ENCODE data around the gene SLC41A1.

The SLC41A1 gene

DNA sequence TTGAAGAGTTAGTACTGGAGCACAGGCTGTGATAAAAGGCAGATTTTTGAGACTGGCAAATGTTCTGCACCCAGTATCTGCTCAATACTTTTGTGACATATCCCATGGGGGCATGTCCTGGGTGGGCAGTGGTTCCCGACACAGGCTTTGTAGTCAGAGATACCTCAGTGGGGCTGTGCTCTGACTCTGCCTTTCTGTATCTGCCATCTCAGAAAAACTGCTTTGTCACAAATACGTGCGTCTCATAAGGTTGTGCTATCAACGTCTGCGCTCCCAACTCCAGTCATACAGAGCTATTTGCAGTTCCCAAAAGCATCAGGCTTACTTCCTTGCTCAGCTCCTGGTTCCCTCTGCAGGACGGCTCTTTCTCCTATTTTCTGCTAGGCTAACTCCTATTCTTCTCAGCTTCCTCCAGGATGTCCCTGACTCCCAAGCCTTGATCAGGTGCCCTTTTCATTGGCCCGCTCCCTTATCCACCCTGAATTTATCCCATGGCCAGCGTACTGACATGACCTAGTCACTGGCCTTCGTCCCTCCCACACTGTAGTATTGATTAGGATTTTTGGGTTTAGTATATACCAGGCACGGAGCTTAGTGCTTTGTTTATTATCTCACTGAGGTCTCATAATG is 25.6 kb downstream of the SLC41A1 start:
- TF ChIP-seq EZH2 (IDR thresholded peaks at IDR 0.05): no peak
- TF ChIP-seq FOXP2 (optimal IDR thresholded peaks at IDR 0.05; ENCODE audit: control extremely low read depth, extremely low read length, insufficient read depth): no peak
- no peak for TF ChIP-seq POLR2AphosphoS5 (IDR thresholded peaks at IDR 0.05; ENCODE audit: borderline replicate concordance, low read depth, low read length)
- H3K4me3 ChIP-seq: no peak overlapping the region
- no peak overlapping the region for H3K9ac ChIP-seq (ENCODE audit: insufficient read length)
- no peak overlapping the region for H3K27ac ChIP-seq
- H3K36me3 ChIP-seq (ENCODE audit: insufficient read depth, low read length): no peaks in the 10 kb centered on the region
- DNase-seq (ENCODE audit: low read depth, low spot score): no peak
- no peaks in the 10 kb centered on the region for H3K9me3 ChIP-seq (ENCODE audit: low read depth, low read length)

DNA sequence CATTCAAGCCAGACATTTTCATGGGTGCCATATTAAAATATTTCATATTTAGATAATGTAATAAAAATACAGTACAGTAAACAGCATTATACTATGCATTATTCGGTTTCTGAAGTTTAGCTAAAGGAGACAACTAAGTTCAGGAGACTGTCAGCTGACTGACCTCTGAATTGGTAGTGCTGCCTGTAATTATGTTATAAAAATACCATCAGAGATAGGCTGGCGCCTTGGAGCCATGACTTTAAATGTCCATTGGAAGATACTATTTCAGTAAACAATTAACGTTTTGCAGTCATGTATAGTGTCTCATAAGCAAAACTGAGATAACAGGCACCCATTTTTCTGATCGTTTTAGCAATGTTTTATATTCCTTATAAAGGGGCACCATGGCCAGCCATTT is 26.4 kb downstream of the SLC41A1 start:
- TF ChIP-seq EZH2 (IDR thresholded peaks at IDR 0.05): no peak
- no peak for TF ChIP-seq FOXP2 (optimal IDR thresholded peaks at IDR 0.05; ENCODE audit: control extremely low read depth, extremely low read length, insufficient read depth)
- no peak for TF ChIP-seq POLR2AphosphoS5 (IDR thresholded peaks at IDR 0.05; ENCODE audit: borderline replicate concordance, low read depth, low read length)
- Histone ChIP-seq H3K36me3 (ENCODE audit: insufficient read depth, low read length) (no peaks in the 10 kb centered on the region), H3K4me3 (no peak overlapping the region), H3K27ac (no peak overlapping the region), H3K9ac (ENCODE audit: insufficient read length) (no peak overlapping the region), H3K9me3 (ENCODE audit: low read depth, low read length) (no peaks in the 10 kb centered on the region)
- DNase-seq (ENCODE audit: low read depth, low spot score): no peak

GRCh38 chr1:205785446-205785845 is 27.6 kb downstream of the SLC41A1 start:
- H3K9ac ChIP-seq (ENCODE audit: insufficient read length): no peak overlapping the region
- H3K27ac ChIP-seq: no peak overlapping the region
- H3K9me3 ChIP-seq (ENCODE audit: low read depth, low read length): no peaks in the 10 kb centered on the region
- DNase-seq (ENCODE audit: low read depth, low spot score): no peak
- TF ChIP-seq FOXP2 (optimal IDR thresholded peaks at IDR 0.05; ENCODE audit: control extremely low read depth, extremely low read length, insufficient read depth) (no peak), POLR2AphosphoS5 (IDR thresholded peaks at IDR 0.05; ENCODE audit: borderline replicate concordance, low read depth, low read length) (no peak), EZH2 (IDR thresholded peaks at IDR 0.05) (no peak)
- no peak overlapping the region for H3K4me3 ChIP-seq
- H3K36me3 ChIP-seq (ENCODE audit: insufficient read depth, low read length): no peaks in the 10 kb centered on the region

GRCh38 chr1:205783904-205784303 is 29.1 kb downstream of the SLC41A1 start:
- no peaks in the 10 kb centered on the region for H3K9me3 ChIP-seq (ENCODE audit: low read depth, low read length)
- TF ChIP-seq FOXP2 (optimal IDR thresholded peaks at IDR 0.05; ENCODE audit: control extremely low read depth, extremely low read length, insufficient read depth): no peak
- TF ChIP-seq EZH2 (IDR thresholded peaks at IDR 0.05): no peak
- TF ChIP-seq POLR2AphosphoS5 (IDR thresholded peaks at IDR 0.05; ENCODE audit: borderline replicate concordance, low read depth, low read length): no peak
- no peaks in the 10 kb centered on the region for H3K36me3 ChIP-seq (ENCODE audit: insufficient read depth, low read length)
- no peak overlapping the region for H3K9ac ChIP-seq (ENCODE audit: insufficient read length)
- no peak overlapping the region for H3K4me3 ChIP-seq
- no peak overlapping the region for H3K27ac ChIP-seq
- DNase-seq (ENCODE audit: low read depth, low spot score): no peak

GRCh38 chr1:205783433-205783795 is 29.6 kb downstream of the SLC41A1 start:
- Histone ChIP-seq H3K36me3 (ENCODE audit: insufficient read depth, low read length) (no peaks in the 10 kb centered on the region), H3K4me3 (no peak overlapping the region), H3K27ac (no peak overlapping the region), H3K9me3 (ENCODE audit: low read depth, low read length) (no peaks in the 10 kb centered on the region), H3K9ac (ENCODE audit: insufficient read length) (no peak overlapping the region)
- no peak for TF ChIP-seq EZH2 (IDR thresholded peaks at IDR 0.05)
- TF ChIP-seq FOXP2 (optimal IDR thresholded peaks at IDR 0.05; ENCODE audit: control extremely low read depth, extremely low read length, insufficient read depth): no peak
- TF ChIP-seq POLR2AphosphoS5 (IDR thresholded peaks at IDR 0.05; ENCODE audit: borderline replicate concordance, low read depth, low read length): no peak
- no peak for DNase-seq (ENCODE audit: low read depth, low spot score)

DNA sequence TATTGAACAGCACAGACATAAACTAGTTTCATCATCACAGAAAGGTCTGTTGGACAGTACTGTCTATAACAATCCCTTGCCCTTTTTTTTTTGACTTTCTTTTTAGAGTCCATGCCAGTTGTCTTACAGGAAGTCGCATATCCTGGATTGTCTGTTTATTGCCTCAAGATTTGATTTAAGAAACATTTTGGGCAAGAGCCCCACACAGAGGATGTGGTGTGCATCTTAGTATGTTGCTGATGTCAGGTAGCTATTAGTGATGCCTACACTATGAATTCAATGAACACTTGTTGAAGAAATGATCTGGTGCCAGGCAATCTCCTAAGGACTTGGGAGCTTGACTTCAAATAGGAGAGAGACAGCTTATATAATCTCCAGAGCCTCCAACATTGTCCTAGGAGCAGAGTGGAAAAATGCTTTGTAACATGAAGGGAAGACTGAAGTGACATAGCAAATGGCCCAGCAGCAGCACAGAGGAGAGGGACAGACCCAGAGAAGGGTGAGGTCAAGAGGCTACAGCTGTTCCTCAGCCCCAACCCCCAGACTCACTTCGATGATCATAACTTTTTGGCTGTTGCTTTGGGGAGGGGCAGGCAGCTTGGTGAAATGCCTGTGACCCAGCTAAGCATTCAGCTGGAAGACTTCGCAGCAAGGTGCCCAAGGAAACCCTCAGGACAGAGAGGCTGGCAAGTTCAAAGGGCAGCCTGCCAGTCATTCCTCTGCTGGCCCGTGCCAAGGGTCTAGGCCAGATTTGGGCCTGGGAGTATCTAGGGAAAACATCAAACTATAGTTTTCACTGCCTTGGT is 30.2 kb downstream of the SLC41A1 start:
- H3K4me3 ChIP-seq: no peak overlapping the region
- no peak for DNase-seq (ENCODE audit: low read depth, low spot score)
- H3K9me3 ChIP-seq (ENCODE audit: low read depth, low read length): no peaks in the 10 kb centered on the region
- no peak for TF ChIP-seq FOXP2 (optimal IDR thresholded peaks at IDR 0.05; ENCODE audit: control extremely low read depth, extremely low read length, insufficient read depth)
- TF ChIP-seq POLR2AphosphoS5 (IDR thresholded peaks at IDR 0.05; ENCODE audit: borderline replicate concordance, low read depth, low read length): no peak
- no peak for TF ChIP-seq EZH2 (IDR thresholded peaks at IDR 0.05)
- no peaks in the 10 kb centered on the region for H3K36me3 ChIP-seq (ENCODE audit: insufficient read depth, low read length)
- H3K9ac ChIP-seq (ENCODE audit: insufficient read length): no peak overlapping the region
- H3K27ac ChIP-seq: no peak overlapping the region

- H3K36me3 ChIP-seq (ENCODE audit: insufficient read depth, low read length): no peaks in the 10 kb centered on the region
- H3K9ac ChIP-seq (ENCODE audit: insufficient read length): no peak overlapping the region
- no peak for DNase-seq (ENCODE audit: low read depth, low spot score)
- H3K27ac ChIP-seq: no peak overlapping the region
- no peaks in the 10 kb centered on the region for H3K9me3 ChIP-seq (ENCODE audit: low read depth, low read length)
- H3K4me3 ChIP-seq: no peak overlapping the region
- TF ChIP-seq POLR2AphosphoS5 (IDR thresholded peaks at IDR 0.05; ENCODE audit: borderline replicate concordance, low read depth, low read length) (no peak), FOXP2 (optimal IDR thresholded peaks at IDR 0.05; ENCODE audit: control extremely low read depth, extremely low read length, insufficient read depth) (no peak), EZH2 (IDR thresholded peaks at IDR 0.05) (no peak)
Observed at GRCh38 chr1:205780335-205780734, 32.7 kb downstream of the SLC41A1 start.

GRCh38 chr1:205777994-205778393 is 35.0 kb downstream of the SLC41A1 start:
- TF ChIP-seq FOXP2 (optimal IDR thresholded peaks at IDR 0.05; ENCODE audit: control extremely low read depth, extremely low read length, insufficient read depth): no peak
- TF ChIP-seq POLR2AphosphoS5 (IDR thresholded peaks at IDR 0.05; ENCODE audit: borderline replicate concordance, low read depth, low read length): no peak
- no peak for TF ChIP-seq EZH2 (IDR thresholded peaks at IDR 0.05)
- H3K27ac ChIP-seq: no peak overlapping the region
- no peak overlapping the region for H3K9ac ChIP-seq (ENCODE audit: insufficient read length)
- no peak for DNase-seq (ENCODE audit: low read depth, low spot score)
- no peaks in the 10 kb centered on the region for H3K9me3 ChIP-seq (ENCODE audit: low read depth, low read length)
- H3K4me3 ChIP-seq: no peak overlapping the region
- H3K36me3 ChIP-seq (ENCODE audit: insufficient read depth, low read length): no peaks in the 10 kb centered on the region

Measured in SK-N-MC (cell line).